Fibroblast of mammary gland (primary cell): Measurements from ENCODE around the gene PRDM16.

Source experiments
- DNase-seq: peaks from one replicate; pipeline ENCODE4 v3.0.0-alpha.2; 2010; ENCODE audit warnings: low read depth
- H3K4me3 ChIP-seq: 2 replicates; pipeline ENCODE4 v1.5.1; 2011; ENCODE audit warnings: low read depth, mild to moderate bottlenecking, low read length, moderate library complexity; ENCODE audit not compliant: control insufficient read depth
- TF ChIP-seq, protein P1 (sequence below): conservative IDR thresholded peaks from 2 replicates; pipeline ENCODE4 v1.5.1; 2011; ENCODE audit warnings: low read depth, low read length, inconsistent platforms; ENCODE audit not compliant: control insufficient read depth, insufficient read depth

Gene PRDM16

DNA sequence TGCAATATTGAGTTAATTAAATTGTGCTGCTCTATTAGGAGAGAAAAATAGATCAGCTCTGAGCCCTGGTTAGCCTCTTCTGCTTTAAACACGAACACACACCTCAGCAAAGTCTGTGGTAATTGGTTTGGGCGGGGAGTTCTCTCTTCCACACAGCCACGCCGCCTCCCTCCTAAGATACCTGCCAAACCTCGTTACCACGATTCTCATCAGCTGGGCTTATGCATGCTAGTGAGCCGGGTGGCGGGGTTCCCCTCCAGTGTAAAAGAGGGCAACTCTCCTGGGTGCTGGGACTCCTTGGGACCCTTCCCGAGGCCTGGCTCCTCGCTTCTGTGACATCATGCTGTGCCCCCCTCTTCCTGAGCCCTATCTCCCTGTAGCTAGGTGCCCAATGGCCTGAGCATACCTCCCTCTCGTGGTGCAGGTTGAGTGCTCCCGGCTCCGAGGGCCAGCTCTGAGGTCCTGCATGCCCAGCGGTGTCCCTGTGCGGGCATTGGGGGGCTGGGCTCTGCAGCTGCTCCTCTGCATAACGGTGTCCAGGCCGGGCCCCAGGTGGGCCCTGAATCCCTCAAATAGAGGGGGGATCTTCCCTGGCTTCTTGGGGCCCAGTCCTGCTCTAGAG lies 182.9 kb downstream of the PRDM16 start:
- H3K4me3 ChIP-seq: no peak overlapping the region
- no peak for DNase-seq
- TF ChIP-seq, protein P1, sequence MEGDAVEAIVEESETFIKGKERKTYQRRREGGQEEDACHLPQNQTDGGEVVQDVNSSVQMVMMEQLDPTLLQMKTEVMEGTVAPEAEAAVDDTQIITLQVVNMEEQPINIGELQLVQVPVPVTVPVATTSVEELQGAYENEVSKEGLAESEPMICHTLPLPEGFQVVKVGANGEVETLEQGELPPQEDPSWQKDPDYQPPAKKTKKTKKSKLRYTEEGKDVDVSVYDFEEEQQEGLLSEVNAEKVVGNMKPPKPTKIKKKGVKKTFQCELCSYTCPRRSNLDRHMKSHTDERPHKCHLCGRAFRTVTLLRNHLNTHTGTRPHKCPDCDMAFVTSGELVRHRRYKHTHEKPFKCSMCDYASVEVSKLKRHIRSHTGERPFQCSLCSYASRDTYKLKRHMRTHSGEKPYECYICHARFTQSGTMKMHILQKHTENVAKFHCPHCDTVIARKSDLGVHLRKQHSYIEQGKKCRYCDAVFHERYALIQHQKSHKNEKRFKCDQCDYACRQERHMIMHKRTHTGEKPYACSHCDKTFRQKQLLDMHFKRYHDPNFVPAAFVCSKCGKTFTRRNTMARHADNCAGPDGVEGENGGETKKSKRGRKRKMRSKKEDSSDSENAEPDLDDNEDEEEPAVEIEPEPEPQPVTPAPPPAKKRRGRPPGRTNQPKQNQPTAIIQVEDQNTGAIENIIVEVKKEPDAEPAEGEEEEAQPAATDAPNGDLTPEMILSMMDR: no peak

DNA sequence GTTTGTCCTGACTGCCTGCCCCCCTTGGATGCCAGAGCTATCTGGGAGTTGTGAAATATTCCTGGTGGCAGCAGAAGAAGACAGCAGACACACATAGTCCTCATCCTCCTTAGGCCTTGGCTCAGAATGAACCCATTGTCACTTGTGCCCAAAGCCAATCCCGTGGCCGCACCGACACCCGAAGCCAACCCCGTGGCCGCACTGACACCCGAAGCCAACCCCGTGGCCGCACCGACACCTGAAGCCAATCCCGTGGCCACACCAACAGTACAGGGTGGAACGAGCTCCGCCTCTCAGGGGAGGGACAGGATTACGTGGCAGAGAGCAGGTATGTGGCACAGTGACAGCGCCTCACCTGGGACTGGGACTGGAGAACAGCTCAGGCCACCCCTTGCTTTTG lies 186.7 kb downstream of the PRDM16 start:
- TF ChIP-seq, protein P1: no peak
- no peak for DNase-seq
- H3K4me3 ChIP-seq: no peak overlapping the region

DNA sequence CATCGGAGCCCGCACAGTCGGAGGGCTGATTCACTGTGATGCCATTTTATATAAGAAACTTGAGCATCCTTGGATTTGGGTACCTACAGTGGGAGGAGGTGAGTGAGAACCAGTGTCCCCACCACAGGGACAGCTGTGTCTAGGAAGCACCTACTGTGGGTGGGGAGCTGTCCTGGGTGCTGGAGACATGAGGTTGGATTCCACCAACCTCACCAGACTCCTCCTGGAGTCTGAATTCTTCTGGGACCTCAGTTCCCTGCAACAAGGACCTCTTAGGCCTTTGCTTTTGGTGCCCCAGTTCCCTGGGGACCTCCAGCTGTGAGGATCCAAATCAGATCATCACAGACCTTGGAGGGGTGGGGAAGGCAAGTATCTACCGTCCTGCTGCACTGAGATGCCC lies 188.8 kb downstream of the PRDM16 start:
- no peak for DNase-seq
- no peak overlapping the region for H3K4me3 ChIP-seq
- TF ChIP-seq, protein P1: no peak

DNA sequence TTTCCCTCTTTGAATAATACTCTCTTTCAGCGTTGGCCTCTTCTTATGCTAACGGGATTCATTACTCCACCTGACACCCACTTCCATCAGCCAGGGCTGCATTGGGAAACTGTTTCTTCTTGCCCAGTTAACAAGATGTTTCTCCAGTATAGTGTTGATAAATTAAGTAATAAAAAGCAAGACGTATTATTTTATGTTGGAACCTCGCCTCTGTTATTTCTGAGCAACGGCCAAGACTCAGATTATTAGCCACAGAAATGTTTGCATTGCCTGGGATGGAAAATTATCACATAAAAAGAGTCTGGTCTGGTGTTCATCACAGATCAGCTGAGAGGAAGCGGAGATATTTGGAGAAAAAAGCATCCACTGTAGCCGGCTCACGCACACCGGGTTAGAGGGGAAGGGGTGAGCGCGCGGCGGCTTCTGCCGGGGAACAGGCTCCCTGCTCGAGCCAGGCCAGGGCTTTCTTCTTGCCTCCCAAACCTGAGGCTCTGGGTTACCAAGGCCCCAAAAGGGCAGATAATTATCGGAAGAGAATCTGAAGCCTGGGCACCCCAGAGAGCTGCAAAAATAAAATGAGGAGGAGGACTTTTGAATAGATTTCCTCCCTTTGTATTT lies 189.5 kb downstream of the PRDM16 start:
- TF ChIP-seq, protein P1: no peak

DNA sequence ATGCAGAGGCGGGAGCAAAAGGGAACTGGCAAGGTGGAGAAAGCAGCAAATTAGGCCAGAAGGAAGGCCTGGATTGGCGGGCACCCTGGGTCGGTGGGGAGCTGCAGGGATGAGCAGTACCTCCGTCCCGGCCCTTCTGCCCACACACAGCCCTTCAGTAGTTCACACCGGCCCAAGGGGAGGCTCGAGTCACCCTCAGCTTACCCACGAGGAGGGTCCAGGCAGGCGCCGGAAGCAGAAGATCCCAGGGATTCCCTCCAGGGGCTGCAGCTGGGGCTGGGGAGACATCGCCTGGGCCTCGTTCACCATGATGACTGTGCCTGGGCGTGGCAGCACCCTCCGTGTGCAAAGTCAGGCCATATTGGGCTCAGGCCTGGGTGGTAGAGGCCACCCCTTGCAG lies 190.0 kb downstream of the PRDM16 start:
- TF ChIP-seq, protein P1: no peak
- no peak for DNase-seq
- H3K4me3 ChIP-seq: no peak overlapping the region

More for the DNA sequence above, 189.5 kb downstream of the PRDM16 start:
- H3K4me3 ChIP-seq: no peak overlapping the region
- no peak for DNase-seq

DNA sequence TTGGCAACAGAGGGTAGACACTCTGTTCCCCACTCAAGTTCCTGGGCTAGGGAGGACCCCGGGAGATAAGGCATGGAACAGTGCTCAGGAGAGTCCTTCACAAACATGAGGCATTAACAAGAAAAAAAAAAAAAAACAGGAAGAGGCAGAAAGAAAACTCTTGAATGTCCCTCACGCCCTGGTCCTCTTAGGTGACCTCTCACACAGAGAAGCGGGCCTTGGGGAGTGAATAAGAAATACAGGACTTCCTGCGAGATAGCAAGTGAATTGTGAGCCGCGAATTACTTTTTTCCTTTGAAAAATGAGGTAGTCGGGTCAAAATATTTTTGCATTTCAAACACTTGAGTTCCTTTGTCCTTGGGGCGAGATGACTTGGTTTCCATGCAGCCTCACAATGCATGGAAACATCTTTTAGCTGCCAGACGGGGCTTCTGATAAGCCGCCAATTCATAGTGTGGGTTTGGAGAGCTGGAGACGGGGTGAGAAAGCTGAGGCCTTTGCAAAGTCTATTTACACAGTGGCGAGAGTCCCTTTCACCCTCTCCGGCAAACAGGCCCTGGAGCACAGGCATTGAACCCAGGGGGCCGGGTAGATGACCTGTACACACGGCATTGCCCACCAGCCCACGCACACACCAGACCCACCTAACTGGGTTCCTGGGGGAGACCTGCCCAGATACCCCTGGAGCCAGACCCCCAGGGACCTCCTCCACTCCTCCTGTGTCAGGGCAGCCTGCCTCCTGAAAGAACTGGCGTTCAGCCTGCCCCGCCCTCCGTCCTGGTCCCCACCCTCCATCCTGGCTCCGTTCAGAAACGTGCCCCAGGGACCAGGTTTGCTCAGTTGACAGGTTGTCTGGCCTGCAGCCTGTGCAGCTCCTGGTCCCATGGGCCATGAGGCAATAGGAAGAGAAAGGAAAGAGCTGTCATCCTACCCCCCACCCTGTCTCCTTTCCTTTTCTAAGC lies 192.3 kb downstream of the PRDM16 start:
- H3K4me3 ChIP-seq: no peak overlapping the region
- TF ChIP-seq, protein P1: no peak
- DNase-seq: no peak
